SU-DHL-6 (cell line): ENCODE data around the gene SLC12A5.

Source experiments
- H2AFZ ChIP-seq: fragments of 200-600 bp; sonication (generic); 2 replicates; pipeline ENCODE4 v1.6.1; 2014; ENCODE audit warnings: low read depth, mild to moderate bottlenecking, moderate library complexity, mixed read lengths, antibody characterized with exemption, low read length; ENCODE audit not compliant: severe bottlenecking
- H3F3A ChIP-seq: fragments of 200-600 bp; shearing (Covaris generic); 2 replicates; pipeline ENCODE4 v1.6.0; 2016; ENCODE audit warnings: antibody characterized with exemption, mild to moderate bottlenecking; ENCODE audit not compliant: insufficient read depth
- H3K27ac ChIP-seq: fragments of 200-600 bp; sonication (generic); 2 replicates; pipeline ENCODE4 v1.5.1; 2016; ENCODE audit warnings: low read depth, mild to moderate bottlenecking, low read length, moderate library complexity, mixed read lengths
- H3K27me3 ChIP-seq: fragments of 200-600 bp; sonication (generic), shearing (Covaris generic); 2 replicates; pipeline ENCODE4 v1.6.0; 2014; ENCODE audit warnings: mild to moderate bottlenecking, low read length
- H3K36me3 ChIP-seq: fragments of 200-600 bp; sonication (generic); 2 replicates; pipeline ENCODE4 v1.6.1; 2014; ENCODE audit warnings: mild to moderate bottlenecking, low read length, mixed read lengths
- H3K4me2 ChIP-seq: fragments of 300-600, 200-600 bp; shearing (Covaris generic), sonication (generic); 2 replicates; pipeline ENCODE4 v1.6.0; 2014; ENCODE audit warnings: low read length, low read depth, mild to moderate bottlenecking; ENCODE audit not compliant: poor library complexity, severe bottlenecking
- H3K4me3 ChIP-seq: fragments of 200-600 bp; sonication (generic); 2 replicates; pipeline ENCODE4 v1.5.1; 2014; ENCODE audit warnings: antibody characterized with exemption, low read length, mild to moderate bottlenecking, mixed read lengths; ENCODE audit not compliant: insufficient read depth, poor library complexity, severe bottlenecking
- H3K79me2 ChIP-seq: fragments of 200-600 bp; sonication (generic); 2 replicates; pipeline ENCODE4 v1.6.1; 2014; ENCODE audit warnings: mild to moderate bottlenecking, low read length, moderate library complexity; ENCODE audit not compliant: insufficient read depth
- H3K9ac ChIP-seq: fragments of 200-600 bp; sonication (generic); 2 replicates; pipeline ENCODE4 v1.7.0; 2014; ENCODE audit warnings: mild to moderate bottlenecking, low read length
- H3K9me2 ChIP-seq: fragments of 200-600 bp; sonication (generic); replicated peaks from 2 replicates; pipeline ENCODE4 v1.6.1; 2014; ENCODE audit warnings: low read length; ENCODE audit not compliant: insufficient read depth
- H3K9me3 ChIP-seq: fragments of 200-600 bp; sonication (generic); 2 replicates; pipeline ENCODE4 v1.6.1; 2014; ENCODE audit warnings: low read length, mixed read lengths; ENCODE audit not compliant: insufficient read depth
- H4K20me1 ChIP-seq: fragments of 200-600 bp; sonication (generic); 2 replicates; pipeline ENCODE4 v1.6.1; 2014; ENCODE audit warnings: low read depth, mild to moderate bottlenecking, antibody characterized with exemption, low read length, moderate library complexity, mixed read lengths
- CTCF ChIP-seq: fragments of 200-600 bp; sonication (generic); IDR thresholded peaks from one replicate; pipeline ENCODE4 v1.5.1; 2017; ENCODE audit warnings: antibody characterized with exemption, mild to moderate bottlenecking, low read length, moderate library complexity; ENCODE audit not compliant: insufficient read depth, poor library complexity, severe bottlenecking
- EZH2phosphoT487 ChIP-seq: fragments of 200-600 bp; sonication (generic), shearing (Covaris generic); conservative IDR thresholded peaks from 2 replicates; pipeline ENCODE4 v1.6.1; 2018; ENCODE audit warnings: mild to moderate bottlenecking, antibody characterized with exemption, low read length, moderate library complexity, mixed read lengths

Gene SLC12A5

GRCh38 chr20:46013829-46014516 is 15.0 kb upstream of the SLC12A5 start:
- Histone ChIP-seq H3K4me2 (peak overlapping the region; percentile 51), H4K20me1 (no peaks in the 10 kb centered on the region), H3K4me3 (peak overlapping the region; percentile 23), H3K9ac (no peak overlapping the region; the same call in 1 of the 2 replicates), H3K9me3 (no peaks in the 10 kb centered on the region), H3K36me3 (no peaks in the 10 kb centered on the region), H3K27ac (no peak overlapping the region), H2AFZ (peak overlapping the region; percentile 60), H3K79me2 (no peaks in the 10 kb centered on the region), H3F3A (no peaks in the 10 kb centered on the region), H3K9me2 (no peaks in the 10 kb centered on the region), H3K27me3 (no peaks in the 10 kb centered on the region)
- no peak for TF ChIP-seq EZH2phosphoT487
- TF ChIP-seq CTCF = peak; percentile 96

- Histone ChIP-seq H3F3A (no peaks in the 10 kb centered on the region), H3K9me2 (no peaks in the 10 kb centered on the region), H3K27me3 (no peaks in the 10 kb centered on the region), H3K27ac (no peak overlapping the region), H2AFZ (no peak overlapping the region), H3K9me3 (no peaks in the 10 kb centered on the region), H3K36me3 (no peaks in the 10 kb centered on the region), H3K9ac (no peak overlapping the region), H3K4me3 (no peak overlapping the region), H3K4me2 (peak overlapping the region; percentile 51), H4K20me1 (no peaks in the 10 kb centered on the region), H3K79me2 (no peaks in the 10 kb centered on the region)
- TF ChIP-seq EZH2phosphoT487 = no peak
- no peak for TF ChIP-seq CTCF
These were observed 14.3 kb upstream of the SLC12A5 start for GRCh38 chr20:46014517-46015396.

GRCh38 chr20:46017272-46017671 is 11.7 kb upstream of the SLC12A5 start:
- Histone ChIP-seq H3K79me2 (no peaks in the 10 kb centered on the region), H3K4me3 (no peak overlapping the region), H2AFZ (no peak overlapping the region), H3K9ac (no peak overlapping the region), H3K9me3 (no peaks in the 10 kb centered on the region), H3K4me2 (no peak overlapping the region), H3K27me3 (no peaks in the 10 kb centered on the region), H3K36me3 (no peaks in the 10 kb centered on the region), H4K20me1 (no peaks in the 10 kb centered on the region), H3K9me2 (no peaks in the 10 kb centered on the region), H3F3A (no peaks in the 10 kb centered on the region), H3K27ac (no peak overlapping the region)
- TF ChIP-seq CTCF = no peak
- TF ChIP-seq EZH2phosphoT487 = no peak
